GM03348 (cell line): ENCODE data around the gene PTPRS.
"Not testable (repeated sequence)": the region's sequence is repeated elsewhere in the genome, so short reads cannot be mapped to it uniquely, and the experiment has no call there.

Source experiments
- DNase-seq: peaks from one replicate; pipeline ENCODE4 v3.0.0; 2012; ENCODE audit warnings: low spot score

Gene PTPRS

DNA sequence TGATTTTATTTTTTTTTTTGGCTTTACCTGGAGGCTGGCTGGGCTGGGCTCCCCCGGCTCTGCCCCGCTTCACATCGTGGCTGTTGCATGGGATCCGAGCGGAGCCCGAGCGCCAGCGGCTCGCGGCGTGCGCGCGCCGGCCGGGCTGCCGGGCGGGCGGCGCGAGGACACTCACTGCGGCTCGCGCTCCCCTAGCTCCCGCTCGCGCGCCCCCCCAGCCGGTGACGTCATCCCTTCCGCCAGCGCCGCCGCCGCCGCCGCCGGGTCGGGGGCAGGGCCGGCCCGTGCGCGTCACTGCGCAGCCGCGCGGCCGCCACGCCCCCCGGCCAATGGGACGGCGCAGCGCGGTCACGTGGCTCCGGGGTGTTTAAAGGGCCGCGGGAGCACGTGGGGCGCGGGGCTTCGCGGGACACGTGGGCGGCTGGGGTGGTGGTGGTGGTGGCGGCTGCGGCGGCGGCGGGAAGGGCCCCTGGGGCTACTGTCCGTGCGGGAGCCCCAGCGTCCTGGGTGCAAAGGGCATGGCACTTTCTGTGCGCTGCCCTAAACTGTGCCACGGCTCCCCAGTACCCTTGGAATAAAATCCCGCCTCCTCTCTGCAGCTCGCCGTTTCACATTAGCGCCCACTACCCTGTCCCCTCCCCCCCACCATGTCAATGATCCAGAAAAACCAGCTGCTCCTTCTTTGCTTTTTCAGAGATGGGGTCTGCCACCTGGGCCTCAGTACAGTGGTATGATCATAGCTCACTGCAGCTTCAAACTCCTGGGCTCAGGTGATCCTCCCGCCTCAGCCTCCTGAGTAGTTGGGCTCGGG, at the start of gene PTPRS:
Gene PTPRS (minus strand): TSS at position 176 of the 811 bp plus-strand sequence. CDS start 54,672 bp downstream, outside the sequence.
- peak; percentile 99 for DNase-seq

DNA sequence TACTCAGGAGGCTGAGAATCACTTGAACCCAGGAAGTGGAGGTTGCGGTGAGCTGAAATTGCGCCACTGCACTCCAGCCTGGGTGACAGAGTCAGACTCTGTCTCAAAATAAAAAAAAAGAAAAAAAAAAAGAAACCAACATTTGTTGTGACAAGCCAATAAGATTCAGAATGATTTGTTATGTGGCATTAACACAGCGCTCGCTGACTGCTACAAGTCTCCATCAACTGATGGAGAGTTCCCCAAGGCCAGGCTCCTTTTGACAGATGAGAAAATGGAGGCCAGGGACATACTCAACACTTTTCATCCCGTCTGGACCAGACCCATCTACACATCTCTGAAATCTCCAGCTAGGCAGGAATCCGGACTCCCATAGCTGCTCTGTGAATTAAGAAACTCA, 48.7 kb upstream of the PTPRS start:
- no peak for DNase-seq

DNA sequence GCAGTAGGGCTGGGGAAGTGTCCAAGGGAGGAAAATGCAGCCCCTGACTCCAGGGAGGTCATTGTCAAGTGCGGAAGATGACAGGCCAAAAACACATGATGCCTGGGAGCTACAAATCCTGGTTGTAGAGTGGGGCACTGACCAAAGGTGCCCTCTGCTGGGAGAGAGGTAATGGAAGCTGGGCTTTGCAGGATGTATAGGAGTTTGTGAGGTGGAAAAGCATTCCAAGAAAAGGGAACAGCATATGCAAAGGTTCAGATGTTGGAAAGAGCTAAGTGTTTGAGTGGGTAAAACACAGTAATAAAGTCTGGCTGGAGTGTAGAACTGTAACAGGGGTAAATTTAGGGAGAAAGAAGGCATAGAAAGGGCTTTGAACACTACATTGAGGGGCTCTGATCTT, 46.9 kb upstream of the PTPRS start:
- no peak for DNase-seq

DNA sequence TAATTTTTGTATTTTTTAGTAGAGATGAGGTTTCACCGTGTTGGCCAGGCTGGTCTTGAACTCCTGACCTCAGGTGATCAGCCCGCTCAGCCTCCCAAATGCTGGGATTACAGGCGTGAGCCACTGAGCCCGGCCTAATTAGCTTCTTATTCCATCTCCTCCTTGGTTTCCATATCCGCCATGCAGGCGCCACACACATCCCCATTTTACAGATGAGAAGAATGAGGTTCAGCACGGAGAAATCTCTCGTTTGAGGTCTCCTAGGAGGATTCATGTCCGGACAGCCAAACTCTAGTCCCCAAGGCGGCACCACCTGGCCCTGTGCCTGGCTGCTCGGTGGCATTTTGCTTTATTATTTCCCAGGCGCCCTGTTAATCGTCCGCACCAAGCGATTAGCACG, 46.2 kb upstream of the PTPRS start:
- no peak for DNase-seq

DNA sequence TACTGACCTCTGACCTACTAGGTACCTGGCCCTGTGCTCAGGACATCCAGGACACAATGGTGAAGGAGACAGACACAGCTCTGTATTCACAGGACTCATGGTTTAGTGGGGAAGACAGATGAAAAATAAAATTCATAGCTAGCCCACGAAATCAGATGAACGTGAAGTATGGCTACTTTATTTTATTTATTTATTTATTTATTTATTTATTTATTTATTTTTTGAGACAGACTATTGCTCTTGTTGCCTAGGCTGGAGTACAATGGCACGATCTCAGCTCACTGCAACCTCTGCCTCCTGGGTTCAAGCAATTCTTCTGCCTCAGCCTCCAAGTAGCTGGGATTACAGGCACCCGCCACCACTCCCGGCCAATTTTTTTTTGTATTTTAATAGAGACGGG, 40.6 kb upstream of the PTPRS start:
- DNase-seq: not testable (repeated sequence)

DNA sequence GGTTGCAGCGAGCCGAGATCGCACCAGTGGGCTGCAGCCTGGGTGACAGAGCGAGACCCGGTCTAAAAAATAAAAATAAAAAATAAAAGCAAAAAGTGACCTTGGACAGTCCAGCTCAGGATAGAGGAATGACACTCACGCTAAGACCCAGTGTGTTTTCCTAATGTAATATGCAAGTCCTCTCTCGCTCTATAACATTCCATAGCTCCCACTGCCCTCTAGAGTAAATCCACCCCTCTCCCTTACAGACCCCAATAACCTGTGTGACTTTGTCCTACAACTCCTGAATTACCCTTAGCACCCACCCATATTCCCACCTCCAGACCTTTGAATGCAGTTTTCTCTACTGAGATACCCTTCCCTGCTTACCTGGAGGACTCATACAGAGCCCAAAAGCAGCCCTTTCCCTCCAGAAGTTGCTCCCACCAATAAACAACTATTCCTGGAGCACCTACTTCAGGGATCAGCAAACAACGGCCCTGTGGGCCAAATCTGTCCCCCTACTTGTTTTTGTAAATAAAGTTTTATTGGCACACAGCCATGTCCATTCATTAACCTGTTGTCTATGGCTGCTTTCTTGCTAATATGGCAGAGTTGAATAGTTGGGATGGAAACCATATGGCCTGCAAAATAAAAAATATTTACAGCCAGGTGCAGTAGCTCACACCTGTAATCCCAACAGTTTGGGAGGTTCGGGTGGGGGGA, 39.8 kb upstream of the PTPRS start:
- no peak for DNase-seq

DNA sequence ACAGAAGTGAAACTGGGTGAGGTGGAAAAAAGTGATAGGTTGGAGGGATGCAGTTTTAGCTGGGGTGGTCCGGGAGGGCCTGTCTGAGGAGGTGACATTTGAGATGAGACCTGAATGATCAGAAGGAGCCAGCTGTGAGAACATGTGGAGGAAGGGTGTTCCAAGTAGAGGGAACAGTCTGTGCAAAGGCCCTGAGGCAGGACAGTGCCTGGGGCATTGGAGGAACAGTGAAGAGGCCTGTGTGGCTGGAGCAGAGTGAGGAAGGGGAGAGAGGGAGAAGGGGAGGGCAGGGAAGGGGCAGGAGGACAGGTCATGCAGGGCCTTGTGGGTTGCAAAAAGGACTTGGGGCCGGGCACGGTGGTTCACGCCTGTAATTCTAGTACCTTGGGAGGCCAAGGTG, 36.3 kb upstream of the PTPRS start:
- DNase-seq: no peak

DNA sequence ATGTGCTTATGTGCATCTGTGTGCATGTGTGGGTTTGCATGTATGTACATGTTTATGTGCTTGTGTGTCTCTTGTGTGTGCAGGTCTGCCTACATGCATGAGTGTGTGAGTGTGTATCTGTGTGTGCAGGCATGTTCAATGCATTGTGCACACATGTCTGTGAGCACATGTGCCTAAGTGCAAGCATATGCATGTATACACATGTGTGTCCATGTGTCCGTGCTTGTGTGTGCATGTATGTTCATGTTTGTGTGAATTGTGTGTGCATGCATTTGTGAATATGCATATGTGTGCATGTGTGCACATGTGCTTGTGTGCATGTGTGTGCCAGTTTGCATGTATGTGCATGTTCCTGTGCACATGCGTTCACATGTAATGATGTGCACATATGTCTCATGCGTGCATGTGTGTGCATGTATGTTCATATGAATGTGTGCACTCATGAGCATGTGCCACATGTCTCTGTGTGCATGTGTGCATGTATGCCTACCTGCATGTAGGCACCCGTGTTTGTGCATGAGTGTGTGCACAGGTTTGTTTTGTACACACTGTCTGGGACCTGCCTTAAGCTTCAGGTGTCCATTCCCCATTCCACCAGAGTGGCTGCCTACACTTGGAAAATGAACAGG, 32.1 kb upstream of the PTPRS start:
- no peak for DNase-seq

DNA sequence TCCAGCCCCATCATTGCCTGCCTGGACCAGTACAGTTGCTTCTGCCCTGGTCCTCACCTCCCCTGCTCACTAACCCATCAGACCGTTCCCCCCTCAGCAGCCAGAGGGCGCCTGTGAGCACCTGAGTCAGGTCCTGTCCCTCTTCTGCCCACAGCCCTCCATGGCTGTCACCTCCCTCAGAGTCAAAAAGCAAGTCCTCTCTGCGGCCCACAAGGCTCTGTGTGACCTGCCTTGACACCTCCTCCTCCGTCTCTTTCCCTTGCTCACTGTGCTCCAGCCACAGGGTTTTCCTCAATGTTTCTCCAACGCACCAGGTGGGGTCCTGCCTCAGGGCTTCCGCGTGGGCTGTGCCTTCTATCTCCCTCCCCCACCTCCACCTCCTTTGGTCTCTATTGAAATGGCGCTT, 29.4 kb upstream of the PTPRS start:
- DNase-seq: peak; percentile 59

DNA sequence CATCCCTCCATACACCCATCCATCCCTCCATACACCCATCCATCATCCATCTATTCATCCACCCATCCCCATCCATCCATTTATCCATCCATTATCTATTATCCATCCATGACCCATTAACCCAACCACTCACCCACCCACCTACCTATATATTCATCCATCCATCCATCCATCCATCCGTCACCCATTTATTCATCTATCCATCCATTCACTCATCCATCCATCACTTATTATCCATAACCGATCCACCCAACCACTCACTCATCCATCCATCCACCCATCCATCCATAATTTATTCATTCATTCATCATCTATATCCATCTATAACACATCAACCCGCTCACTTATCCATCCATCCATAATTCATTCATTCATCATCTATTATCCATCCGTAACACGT, 28.7 kb upstream of the PTPRS start:
- no peak for DNase-seq

DNA sequence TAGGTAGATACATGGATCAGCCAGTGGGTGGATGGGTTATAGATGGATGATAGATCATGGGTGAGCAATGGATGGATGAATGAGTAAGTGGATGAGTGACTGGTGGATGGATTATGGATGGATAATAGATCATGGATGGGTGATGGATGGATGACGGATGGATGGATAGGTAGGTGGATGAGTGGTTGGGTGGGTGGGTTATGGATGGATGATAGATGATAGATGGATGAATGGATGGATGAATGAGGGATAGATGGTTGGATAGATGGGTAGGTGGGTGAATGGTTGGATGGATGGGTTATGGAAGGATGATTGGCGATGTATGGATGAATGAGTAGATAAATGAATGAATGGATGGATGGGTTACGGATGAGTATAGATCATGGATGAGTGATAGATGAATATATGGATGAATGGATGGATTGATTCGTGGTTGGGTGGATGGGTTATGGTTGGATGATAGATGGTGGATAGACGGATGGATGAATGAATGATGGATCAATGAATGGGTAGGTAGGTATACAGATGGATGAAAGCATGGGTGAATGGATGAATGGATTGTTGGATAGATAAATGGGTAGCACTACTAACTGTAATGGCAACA, 27.0 kb upstream of the PTPRS start:
- DNase-seq: no peak

DNA sequence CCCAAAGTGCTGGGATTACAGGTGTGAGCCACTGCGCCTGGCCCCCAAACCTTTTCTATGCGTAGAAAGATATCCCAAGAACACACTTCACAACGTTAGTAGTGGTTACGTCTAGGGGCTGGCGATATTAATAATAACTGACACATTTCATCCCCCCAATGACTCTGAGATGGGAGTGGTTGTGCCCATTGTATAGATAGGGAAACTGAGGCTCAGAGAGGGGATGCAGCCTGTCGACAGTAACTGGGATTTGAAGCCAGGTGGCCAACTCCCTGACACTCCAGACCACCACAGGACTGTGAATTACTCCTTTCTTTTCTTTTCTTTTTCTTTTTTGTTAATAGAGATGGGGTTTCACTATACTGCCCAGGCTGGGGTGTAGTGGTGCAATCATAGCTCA, 25.3 kb upstream of the PTPRS start:
- DNase-seq: no peak

DNA sequence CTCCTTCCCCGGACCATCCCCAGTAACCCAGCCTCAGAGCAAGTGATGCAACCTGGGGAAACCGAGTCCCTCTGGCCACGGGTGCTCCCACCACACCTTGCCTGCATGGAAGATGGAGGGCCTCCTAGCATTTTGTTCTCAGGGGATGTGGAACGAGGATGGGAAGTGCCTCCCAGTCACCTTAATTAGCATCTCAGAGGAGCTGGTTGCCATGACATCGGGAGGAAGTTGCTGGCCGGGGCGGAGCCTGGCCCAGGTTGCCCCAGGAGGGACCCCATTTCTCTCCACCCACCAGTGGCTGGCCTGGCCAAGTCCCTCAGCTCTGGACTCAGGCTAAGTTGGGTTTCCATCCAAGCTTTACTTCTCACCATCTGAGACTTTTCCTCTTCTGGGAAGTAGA, 24.1 kb upstream of the PTPRS start:
- no peak for DNase-seq

DNA sequence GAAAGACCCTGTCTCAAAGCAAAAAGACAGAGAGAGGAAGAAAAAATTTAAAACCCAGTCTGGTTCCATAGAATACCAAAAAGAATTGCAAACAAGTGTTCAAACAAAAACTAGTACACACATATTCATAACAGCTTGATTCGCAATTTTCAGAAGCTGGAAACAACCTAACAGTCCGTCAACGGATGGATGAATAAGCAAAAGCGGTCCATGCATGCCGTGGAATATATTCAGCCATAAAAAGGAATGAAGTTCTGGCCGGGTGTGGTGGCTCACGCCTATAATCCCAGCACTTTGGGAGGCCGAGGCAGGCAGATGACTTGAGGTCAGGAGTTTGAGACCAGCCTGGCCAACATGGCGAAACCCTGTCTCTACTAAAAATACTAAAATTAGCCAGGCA, 21.2 kb upstream of the PTPRS start:
- DNase-seq: not testable (repeated sequence)

DNA sequence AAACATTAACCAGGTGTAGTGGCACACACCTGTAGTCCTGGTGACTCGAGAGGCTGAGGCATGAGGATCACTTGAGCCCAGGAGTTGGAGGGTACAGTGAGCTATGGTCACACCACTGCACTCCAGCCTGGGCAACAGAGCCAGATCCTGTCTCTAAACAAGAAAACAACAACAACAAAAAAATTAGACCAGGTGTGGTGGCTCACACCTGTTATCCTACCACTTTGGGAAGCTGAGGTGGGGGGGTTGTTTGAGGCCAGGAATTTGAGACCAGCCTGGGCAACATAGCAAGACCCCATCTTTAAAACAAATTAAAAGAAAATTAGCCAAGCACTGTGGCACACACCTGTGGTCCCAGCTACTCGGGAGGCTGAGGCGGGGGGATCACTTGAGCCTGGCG, 20.8 kb upstream of the PTPRS start:
- DNase-seq: no peak

DNA sequence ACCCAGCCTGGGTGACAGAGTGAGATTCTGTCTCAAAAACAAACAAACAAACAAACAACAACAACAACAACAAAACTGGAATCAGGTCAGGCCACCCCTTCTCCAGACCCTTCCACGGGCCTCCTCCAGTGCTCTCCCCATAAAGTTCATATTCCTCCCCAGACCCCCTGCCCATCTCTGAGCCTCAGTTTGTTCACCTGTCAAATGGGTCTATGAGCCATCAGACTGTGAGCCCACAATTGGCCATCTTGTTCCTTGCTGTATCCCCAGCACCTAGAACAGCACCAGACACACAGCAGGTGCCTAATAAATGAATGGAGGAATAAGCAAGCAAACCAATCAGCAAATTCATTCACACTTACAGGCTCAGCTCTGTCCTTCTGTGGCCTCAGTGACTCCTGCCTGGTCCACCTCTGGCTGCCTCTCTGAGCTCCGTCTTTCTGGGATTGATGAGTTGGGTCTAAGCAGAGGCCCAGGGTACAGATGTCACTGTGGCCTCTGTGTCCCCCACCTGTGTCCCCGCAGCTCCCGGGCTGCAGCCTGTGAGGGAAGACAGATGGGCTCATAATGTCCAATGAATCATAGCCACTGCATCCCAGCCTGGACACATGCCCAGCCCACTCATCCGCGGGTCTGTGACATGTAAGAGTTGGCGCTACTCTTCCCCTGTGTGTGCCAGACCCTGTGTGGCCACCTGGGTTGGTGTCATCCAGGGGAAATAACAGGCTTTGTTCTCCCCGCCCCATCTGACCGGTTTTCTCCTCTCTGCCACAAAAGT, 19.6 kb upstream of the PTPRS start:
- no peak for DNase-seq

DNA sequence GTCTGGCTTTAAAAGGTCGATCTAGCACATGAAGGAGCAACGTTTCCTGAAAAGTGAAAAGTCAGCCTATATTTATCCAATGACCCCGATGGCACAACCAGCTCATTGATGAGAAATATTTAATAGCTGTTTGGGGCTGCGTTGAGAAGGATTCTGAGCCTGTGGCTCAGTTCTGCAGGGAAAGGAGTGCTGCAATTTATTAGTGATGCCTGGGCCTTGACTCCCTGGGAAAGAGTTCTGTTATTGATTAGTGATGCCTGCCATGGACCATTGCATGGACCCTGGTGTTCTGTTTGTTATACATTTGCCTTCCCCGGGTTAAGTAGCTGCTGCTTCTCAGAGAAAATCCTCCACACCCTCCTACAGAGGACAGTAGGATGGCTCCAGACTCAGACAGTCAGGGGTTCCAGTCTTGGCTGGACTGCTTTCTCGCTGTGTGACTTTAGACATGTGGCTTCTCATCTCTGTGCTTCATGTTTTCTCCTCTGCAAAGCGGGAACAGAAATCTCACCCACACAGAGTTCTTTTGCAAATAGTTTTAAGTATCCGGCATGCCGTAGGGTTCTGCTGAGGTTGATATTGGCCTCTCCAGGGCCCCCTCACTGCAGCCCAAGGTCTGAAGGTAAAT, 17.7 kb upstream of the PTPRS start:
- no peak for DNase-seq

DNA sequence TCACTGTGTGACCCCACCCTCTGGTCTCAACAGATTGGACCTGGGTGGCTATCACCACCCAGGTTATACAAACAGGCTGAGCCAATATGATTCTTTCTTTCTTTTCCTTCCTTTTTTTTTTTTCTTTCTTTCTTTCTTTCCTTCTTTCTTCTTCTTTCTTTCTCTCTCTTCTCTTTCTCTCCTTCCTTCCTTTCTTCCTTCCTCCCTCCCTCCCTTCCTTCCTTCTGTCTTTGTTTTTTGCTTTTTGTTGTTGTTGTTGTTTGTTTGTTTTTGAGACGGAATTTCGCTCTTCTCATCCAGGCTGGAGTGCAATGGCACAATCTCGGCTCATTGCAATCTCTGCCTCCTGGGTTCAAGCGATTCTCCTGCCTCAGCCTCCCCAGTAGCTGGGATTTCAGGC, 17.0 kb upstream of the PTPRS start:
- no peak for DNase-seq

DNA sequence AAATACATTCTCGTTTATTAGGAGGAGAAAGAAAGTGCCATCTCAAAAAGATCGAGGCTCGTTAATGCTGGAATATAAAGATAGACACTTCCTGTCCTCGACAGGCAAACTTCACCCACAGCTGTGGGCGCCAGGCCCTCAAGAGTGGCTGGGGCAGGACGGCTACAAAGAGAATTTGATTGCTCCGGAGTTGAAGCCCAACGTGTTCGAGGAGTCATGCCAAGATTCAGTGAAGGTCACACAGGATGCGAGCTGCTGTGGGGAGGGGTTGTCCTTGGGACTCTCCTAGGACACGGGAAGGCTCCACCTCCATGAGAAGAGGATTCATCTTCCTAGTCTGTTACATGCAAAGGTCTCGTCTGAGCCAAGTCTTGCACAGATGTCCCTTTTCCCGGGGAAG, 16.3 kb upstream of the PTPRS start:
- DNase-seq: no peak

DNA sequence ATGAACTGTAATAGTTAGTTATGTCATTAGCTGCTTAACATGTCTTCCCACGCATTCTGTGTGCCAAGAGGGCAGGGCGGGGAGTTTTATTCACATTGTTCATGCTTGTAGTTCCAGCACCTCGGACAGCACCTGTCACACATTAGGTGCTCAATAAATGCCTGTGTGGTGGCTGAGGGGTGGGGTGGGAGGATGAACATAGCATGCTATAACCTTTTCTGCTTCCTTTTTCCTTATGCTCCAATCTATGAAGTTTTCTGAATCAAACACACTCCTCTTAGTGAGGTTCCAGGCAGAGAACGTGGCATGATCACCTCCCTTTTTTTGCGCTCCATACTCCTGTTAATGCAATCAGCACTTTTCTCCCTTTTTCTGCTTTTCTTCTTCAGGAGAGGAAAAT, 15.8 kb upstream of the PTPRS start:
- no peak for DNase-seq

DNA sequence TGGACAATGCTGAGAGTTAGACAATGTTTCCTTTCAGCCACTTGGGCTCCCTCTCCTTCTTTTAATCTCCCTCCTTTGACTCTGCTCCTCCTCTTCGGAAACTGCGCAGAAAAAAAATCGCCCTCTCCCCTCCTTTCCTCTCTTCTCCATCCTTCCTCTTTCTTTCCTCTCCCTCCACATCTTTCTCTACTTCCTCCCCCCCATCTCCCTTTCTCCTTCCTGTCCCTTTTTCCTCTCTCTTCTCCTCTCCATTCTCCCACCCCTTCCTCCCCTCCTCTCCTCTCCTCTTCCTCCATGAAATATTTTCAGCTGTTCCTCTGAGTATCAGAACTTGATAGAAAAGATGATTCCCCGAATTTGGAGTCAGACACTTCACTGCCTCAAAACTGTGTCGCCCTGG, 15.1 kb upstream of the PTPRS start:
- DNase-seq: no peak

DNA sequence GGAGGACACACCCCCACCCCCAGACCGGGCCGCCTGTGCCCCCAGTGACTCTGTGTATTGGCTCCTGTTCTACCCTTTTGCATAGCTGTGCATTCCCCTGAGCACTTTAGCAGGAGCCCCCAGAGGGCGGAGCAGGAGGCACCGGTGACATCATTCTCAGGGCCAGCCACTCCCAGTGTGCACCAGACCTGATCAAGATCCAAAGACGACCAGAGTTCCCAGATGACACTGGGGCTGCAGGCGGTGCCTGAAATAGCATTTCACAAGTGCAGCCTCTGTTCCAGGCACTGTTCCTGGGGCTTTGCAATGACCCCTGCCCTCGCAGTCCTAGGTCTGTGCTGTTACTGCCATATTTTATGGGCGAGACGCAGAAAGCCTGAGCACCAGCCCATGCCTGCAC, 14.5 kb upstream of the PTPRS start:
- DNase-seq: no peak
